ENCODE measurements around the gene MRPL38.

The MRPL38 gene

GRCh38 chr17:75904749-75905521, at the start of gene MRPL38:
MRPL38 (minus strand) TSS chr17:75904884; CDS start chr17:75904875, 9 bp downstream.
- H3K27ac ChIP-seq, result peak within 1 kb of the TSS; percentile 83
- TF ChIP-seq ZFX (IDR thresholded peaks at IDR 0.05), result peak; percentile 53; the same call in 1 of the 2 replicates
- peak; percentile 99 for TF ChIP-seq CTCF (conservative IDR thresholded peaks at IDR 0.05)

- H3K27ac ChIP-seq, result no peak overlapping the region
- TF ChIP-seq CTCF (conservative IDR thresholded peaks at IDR 0.05) (no peak), ZFX (IDR thresholded peaks at IDR 0.05) (no peak)
Measured at GRCh38 chr17:75950855-75951554, 46.3 kb upstream of the MRPL38 start.

GRCh38 chr17:75950421-75950820, 45.7 kb upstream of the MRPL38 start:
- no peak for TF ChIP-seq CTCF (conservative IDR thresholded peaks at IDR 0.05)
- TF ChIP-seq ZFX (IDR thresholded peaks at IDR 0.05), result no peak
- no peak overlapping the region for H3K27ac ChIP-seq

- TF ChIP-seq CTCF (conservative IDR thresholded peaks at IDR 0.05) (no peak), ZFX (IDR thresholded peaks at IDR 0.05) (no peak)
- no peak overlapping the region for H3K27ac ChIP-seq
Measured at GRCh38 chr17:75945211-75945610, 40.5 kb upstream of the MRPL38 start.

- no peak overlapping the region for H3K27ac ChIP-seq
- TF ChIP-seq ZFX (IDR thresholded peaks at IDR 0.05) (no peak), CTCF (conservative IDR thresholded peaks at IDR 0.05) (no peak)
Measured at GRCh38 chr17:75943491-75943890, 38.8 kb upstream of the MRPL38 start.

GRCh38 chr17:75942473-75942872, 37.8 kb upstream of the MRPL38 start:
- H3K27ac ChIP-seq, result no peak overlapping the region
- TF ChIP-seq ZFX (IDR thresholded peaks at IDR 0.05) (no peak), CTCF (conservative IDR thresholded peaks at IDR 0.05) (no peak)

- no peak for TF ChIP-seq ZFX (IDR thresholded peaks at IDR 0.05)
- no peak for TF ChIP-seq CTCF (conservative IDR thresholded peaks at IDR 0.05)
- H3K27ac ChIP-seq, result peak overlapping the region; percentile 84
Measured at GRCh38 chr17:75941442-75941819, 36.7 kb upstream of the MRPL38 start.
